Erythroblast (primary cell): Measurements from ENCODE around the gene FUBP1.

ENCODE experiments used
- GATA1 ChIP-seq: IDR thresholded peaks from 2 replicates; pipeline ENCODE4 v1.6.1; 2011; ENCODE audit warnings: low read depth, mild to moderate bottlenecking, control low read depth, low read length, moderate library complexity
- POLR2A ChIP-seq: IDR thresholded peaks from 2 replicates; pipeline ENCODE4 v1.6.1; 2011; ENCODE audit warnings: mild to moderate bottlenecking, low read length

DNA sequence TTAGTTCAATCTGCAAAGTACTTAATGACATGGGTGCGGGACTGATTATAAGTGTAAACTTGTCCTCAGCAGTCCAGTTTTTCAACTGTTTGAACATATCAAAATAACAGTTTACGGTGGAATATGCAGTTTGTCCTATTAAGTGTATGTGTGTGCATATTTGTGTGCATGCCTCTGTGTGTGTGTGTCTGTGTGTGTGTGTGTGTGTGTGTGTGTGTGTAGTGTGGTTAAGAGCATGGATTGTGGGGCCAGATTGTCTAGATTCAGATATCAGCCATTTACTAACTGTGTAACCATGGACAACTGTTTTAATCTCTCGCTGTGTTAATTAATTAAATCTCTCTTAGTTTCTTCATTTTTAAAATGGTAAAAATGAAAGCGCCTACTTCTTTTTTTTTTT lies 51.5 kb downstream of the FUBP1 start:
- no peak for TF ChIP-seq POLR2A
- no peak for TF ChIP-seq GATA1
